HCT116 (cell line): ENCODE results near the gene ACOT7.

ENCODE experiments used
- CBX3 ChIP-seq: IDR thresholded peaks from 2 replicates; pipeline ENCODE4 v1.6.1; 2012; ENCODE audit warnings: low read depth
- CEBPB ChIP-seq: IDR thresholded peaks from 2 replicates; pipeline ENCODE4 v1.6.1; 2012; ENCODE audit warnings: low read depth
- EZH2 ChIP-seq: fragments of 200-600 bp; sonication (generic); IDR thresholded peaks from 2 replicates; pipeline ENCODE4 v1.6.1; 2017; ENCODE audit warnings: antibody characterized with exemption, mixed run types
- JUND ChIP-seq: IDR thresholded peaks from 2 replicates; pipeline ENCODE4 v1.6.1; 2012
- POLR2A ChIP-seq: IDR thresholded peaks from 2 replicates; pipeline ENCODE4 v1.7.0; 2011; ENCODE audit warnings: borderline replicate concordance; ENCODE audit not compliant: insufficient read depth, insufficient read length; ENCODE audit errors: extremely low read depth
- POLR2AphosphoS5 ChIP-seq: IDR thresholded peaks from 2 replicates; pipeline ENCODE4 v1.6.1; 2011; ENCODE audit warnings: mild to moderate bottlenecking, low read depth, low read length, moderate library complexity
- RAD21 ChIP-seq: IDR thresholded peaks from 2 replicates; pipeline ENCODE4 v1.6.1; 2012; ENCODE audit warnings: low read depth, mild to moderate bottlenecking
- SIN3A ChIP-seq: IDR thresholded peaks from 2 replicates; pipeline ENCODE4 v1.6.1; 2012; ENCODE audit warnings: low read depth
- ZFX ChIP-seq: fragments of 450-650 bp; IDR thresholded peaks from 2 replicates; pipeline ENCODE4 v1.6.1; 2017
- ZNF274 ChIP-seq: fragments of 200-500 bp; sonication (Bioruptor generic); IDR thresholded peaks from 2 replicates; pipeline ENCODE4 v1.6.1; 2014; ENCODE audit warnings: mild to moderate bottlenecking, low read depth, low read length, inconsistent platforms
- TF ChIP-seq, protein P1 (sequence below), 3 experiments: fragments of 200-600 bp in 1 of 3; sonication (generic) in 1 of 3; IDR thresholded peaks in 2 of 3; conservative IDR thresholded peaks in 1 of 3; 2 replicates each; pipeline ENCODE4 v1.5.1; 2012 to 2017; ENCODE audit warnings: low read depth in 2 of 3, low read length in 2 of 3, antibody characterized with exemption in 1 of 3, borderline replicate concordance in 1 of 3, control low read depth in 1 of 3, mild to moderate bottlenecking in 1 of 3, mixed read lengths in 1 of 3, mixed run types in 1 of 3, moderate library complexity in 1 of 3; ENCODE audit not compliant: insufficient read depth in 1 of 3
- TF ChIP-seq, protein P2 (sequence below): IDR thresholded peaks from 2 replicates; pipeline ENCODE4 v1.6.1; 2012
- TF ChIP-seq, protein P3 (sequence below): IDR thresholded peaks from 2 replicates; pipeline ENCODE4 v1.6.1; 2012; ENCODE audit warnings: low read depth
- TF ChIP-seq, protein P4 (sequence below): IDR thresholded peaks from 2 replicates; pipeline ENCODE4 v1.6.1; 2011; ENCODE audit warnings: mild to moderate bottlenecking, low read length, moderate library complexity; ENCODE audit not compliant: insufficient replicate concordance; ENCODE audit errors: extremely low read depth

DNA sequence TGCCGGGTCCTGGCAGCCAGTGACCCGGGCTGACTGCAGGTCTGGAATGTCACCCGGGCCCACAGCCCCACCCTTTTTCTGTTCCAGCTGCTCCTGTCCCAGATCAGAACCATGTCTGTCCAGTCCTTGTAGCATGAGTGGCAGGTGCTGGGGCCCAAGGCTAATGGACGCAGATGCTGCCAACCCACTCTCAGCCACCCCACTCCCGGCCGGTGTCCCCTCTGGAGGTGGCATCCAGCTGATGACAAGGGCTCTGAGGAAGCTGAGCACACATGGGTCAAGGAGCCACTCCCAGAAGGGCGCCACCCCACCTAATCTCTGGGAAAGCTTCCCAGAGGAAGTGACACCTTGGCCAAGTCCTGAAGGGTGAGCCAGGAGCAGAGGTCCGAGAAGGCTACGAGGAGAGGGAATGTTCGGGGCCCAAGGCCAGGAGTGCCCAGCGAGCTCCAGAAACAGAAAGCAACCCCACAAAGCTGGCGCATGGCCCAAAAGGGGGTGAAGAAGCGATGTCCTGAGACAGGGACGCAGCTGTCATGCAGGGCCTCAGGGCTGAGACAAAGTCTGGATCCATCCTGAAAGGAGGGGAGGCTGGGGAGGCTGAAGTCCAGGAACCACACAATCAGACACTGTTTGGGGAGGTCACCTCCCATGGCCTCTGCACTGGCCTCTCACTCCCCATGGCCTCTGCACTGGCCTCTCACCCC lies 39.5 kb downstream of the ACOT7 start:
- no peak for TF ChIP-seq POLR2A
- TF ChIP-seq, protein P1, sequence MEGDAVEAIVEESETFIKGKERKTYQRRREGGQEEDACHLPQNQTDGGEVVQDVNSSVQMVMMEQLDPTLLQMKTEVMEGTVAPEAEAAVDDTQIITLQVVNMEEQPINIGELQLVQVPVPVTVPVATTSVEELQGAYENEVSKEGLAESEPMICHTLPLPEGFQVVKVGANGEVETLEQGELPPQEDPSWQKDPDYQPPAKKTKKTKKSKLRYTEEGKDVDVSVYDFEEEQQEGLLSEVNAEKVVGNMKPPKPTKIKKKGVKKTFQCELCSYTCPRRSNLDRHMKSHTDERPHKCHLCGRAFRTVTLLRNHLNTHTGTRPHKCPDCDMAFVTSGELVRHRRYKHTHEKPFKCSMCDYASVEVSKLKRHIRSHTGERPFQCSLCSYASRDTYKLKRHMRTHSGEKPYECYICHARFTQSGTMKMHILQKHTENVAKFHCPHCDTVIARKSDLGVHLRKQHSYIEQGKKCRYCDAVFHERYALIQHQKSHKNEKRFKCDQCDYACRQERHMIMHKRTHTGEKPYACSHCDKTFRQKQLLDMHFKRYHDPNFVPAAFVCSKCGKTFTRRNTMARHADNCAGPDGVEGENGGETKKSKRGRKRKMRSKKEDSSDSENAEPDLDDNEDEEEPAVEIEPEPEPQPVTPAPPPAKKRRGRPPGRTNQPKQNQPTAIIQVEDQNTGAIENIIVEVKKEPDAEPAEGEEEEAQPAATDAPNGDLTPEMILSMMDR (IDR thresholded peaks at IDR 0.05 in 2 of 3, conservative IDR thresholded peaks at IDR 0.05 in 1 of 3; ENCODE audit: borderline replicate concordance in 1 of 3, insufficient read depth in 1 of 3, low read depth in 2 of 3, low read length in 2 of 3) = peak in 1 of 3 experiments; percentile 3; a peak in 1 of 6 replicates
- TF ChIP-seq, protein P2, sequence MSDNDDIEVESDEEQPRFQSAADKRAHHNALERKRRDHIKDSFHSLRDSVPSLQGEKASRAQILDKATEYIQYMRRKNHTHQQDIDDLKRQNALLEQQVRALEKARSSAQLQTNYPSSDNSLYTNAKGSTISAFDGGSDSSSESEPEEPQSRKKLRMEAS = peak; percentile 53
- TF ChIP-seq ZNF274 = no peak
- TF ChIP-seq RAD21 = no peak
- TF ChIP-seq EZH2 = no peak
- TF ChIP-seq, protein P3, sequence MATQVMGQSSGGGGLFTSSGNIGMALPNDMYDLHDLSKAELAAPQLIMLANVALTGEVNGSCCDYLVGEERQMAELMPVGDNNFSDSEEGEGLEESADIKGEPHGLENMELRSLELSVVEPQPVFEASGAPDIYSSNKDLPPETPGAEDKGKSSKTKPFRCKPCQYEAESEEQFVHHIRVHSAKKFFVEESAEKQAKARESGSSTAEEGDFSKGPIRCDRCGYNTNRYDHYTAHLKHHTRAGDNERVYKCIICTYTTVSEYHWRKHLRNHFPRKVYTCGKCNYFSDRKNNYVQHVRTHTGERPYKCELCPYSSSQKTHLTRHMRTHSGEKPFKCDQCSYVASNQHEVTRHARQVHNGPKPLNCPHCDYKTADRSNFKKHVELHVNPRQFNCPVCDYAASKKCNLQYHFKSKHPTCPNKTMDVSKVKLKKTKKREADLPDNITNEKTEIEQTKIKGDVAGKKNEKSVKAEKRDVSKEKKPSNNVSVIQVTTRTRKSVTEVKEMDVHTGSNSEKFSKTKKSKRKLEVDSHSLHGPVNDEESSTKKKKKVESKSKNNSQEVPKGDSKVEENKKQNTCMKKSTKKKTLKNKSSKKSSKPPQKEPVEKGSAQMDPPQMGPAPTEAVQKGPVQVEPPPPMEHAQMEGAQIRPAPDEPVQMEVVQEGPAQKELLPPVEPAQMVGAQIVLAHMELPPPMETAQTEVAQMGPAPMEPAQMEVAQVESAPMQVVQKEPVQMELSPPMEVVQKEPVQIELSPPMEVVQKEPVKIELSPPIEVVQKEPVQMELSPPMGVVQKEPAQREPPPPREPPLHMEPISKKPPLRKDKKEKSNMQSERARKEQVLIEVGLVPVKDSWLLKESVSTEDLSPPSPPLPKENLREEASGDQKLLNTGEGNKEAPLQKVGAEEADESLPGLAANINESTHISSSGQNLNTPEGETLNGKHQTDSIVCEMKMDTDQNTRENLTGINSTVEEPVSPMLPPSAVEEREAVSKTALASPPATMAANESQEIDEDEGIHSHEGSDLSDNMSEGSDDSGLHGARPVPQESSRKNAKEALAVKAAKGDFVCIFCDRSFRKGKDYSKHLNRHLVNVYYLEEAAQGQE = no peak
- TF ChIP-seq CEBPB = no peak
- TF ChIP-seq CBX3 = no peak
- no peak for TF ChIP-seq SIN3A
- no peak for TF ChIP-seq ZFX
- TF ChIP-seq, protein P4, sequence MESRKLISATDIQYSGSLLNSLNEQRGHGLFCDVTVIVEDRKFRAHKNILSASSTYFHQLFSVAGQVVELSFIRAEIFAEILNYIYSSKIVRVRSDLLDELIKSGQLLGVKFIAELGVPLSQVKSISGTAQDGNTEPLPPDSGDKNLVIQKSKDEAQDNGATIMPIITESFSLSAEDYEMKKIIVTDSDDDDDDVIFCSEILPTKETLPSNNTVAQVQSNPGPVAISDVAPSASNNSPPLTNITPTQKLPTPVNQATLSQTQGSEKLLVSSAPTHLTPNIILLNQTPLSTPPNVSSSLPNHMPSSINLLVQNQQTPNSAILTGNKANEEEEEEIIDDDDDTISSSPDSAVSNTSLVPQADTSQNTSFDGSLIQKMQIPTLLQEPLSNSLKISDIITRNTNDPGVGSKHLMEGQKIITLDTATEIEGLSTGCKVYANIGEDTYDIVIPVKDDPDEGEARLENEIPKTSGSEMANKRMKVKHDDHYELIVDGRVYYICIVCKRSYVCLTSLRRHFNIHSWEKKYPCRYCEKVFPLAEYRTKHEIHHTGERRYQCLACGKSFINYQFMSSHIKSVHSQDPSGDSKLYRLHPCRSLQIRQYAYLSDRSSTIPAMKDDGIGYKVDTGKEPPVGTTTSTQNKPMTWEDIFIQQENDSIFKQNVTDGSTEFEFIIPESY = no peak
- no peak for TF ChIP-seq POLR2AphosphoS5
- TF ChIP-seq JUND = no peak
